Measurements from ENCODE around the gene LACTB.
"Not testable (repeated sequence)": the region's sequence is repeated elsewhere in the genome, so short reads cannot be mapped to it uniquely, and the experiment has no call there.

LACTB gene

GRCh38 chr15:63090472-63090871 is 31.2 kb upstream of the LACTB start:
- DNase-seq = no peak

GRCh38 chr15:63090887-63091286 is 30.8 kb upstream of the LACTB start:
- DNase-seq = no peak

GRCh38 chr15:63091679-63092446 is 29.8 kb upstream of the LACTB start:
- DNase-seq = no peak

GRCh38 chr15:63093486-63094205 is 28.0 kb upstream of the LACTB start:
- DNase-seq = peak; percentile 20

- no peak for DNase-seq
These were observed 27.1 kb upstream of the LACTB start for GRCh38 chr15:63094495-63094931.

- DNase-seq = no peak
These were observed 25.5 kb upstream of the LACTB start for GRCh38 chr15:63096178-63096577.

GRCh38 chr15:63098901-63099300 is 22.8 kb upstream of the LACTB start:
- not testable (repeated sequence) for DNase-seq

GRCh38 chr15:63099581-63099980 is 22.1 kb upstream of the LACTB start:
- DNase-seq = not testable (repeated sequence)

- DNase-seq = no peak
These were observed 18.2 kb upstream of the LACTB start for GRCh38 chr15:63103416-63103815.

GRCh38 chr15:63104727-63105126 is 16.9 kb upstream of the LACTB start:
- no peak for DNase-seq

GRCh38 chr15:63105354-63105753 is 16.3 kb upstream of the LACTB start:
- DNase-seq = not testable (repeated sequence)

GRCh38 chr15:63107895-63108546 is 13.6 kb upstream of the LACTB start:
- DNase-seq = no peak

GRCh38 chr15:63109498-63109897 is 12.2 kb upstream of the LACTB start:
- DNase-seq = no peak

- DNase-seq = no peak
These were observed 11.7 kb upstream of the LACTB start for GRCh38 chr15:63109920-63110319.

- DNase-seq = no peak
These were observed 11.1 kb upstream of the LACTB start for GRCh38 chr15:63110428-63111026.

- DNase-seq = no peak
These were observed 10.2 kb upstream of the LACTB start for GRCh38 chr15:63111481-63111880.

GRCh38 chr15:63112871-63113270 is 8.8 kb upstream of the LACTB start:
- DNase-seq = no peak

- no peak for DNase-seq
These were observed 7.2 kb upstream of the LACTB start for GRCh38 chr15:63114465-63114864.

GRCh38 chr15:63118854-63119253 is 2.8 kb upstream of the LACTB start:
- DNase-seq = no peak

GRCh38 chr15:63122002-63122875 is 578 bp downstream of the LACTB start:
- DNase-seq = peak; percentile 9

- no peak for DNase-seq
These were observed 2.8 kb downstream of the LACTB start for GRCh38 chr15:63124506-63124905.

- DNase-seq = no peak
These were observed 5.1 kb downstream of the LACTB start for GRCh38 chr15:63126726-63127125.

Data from DMS 273 treated with DMSO at 0.1 percent for 48 hours (cell line).